ENCODE results near the gene ATL3. TPM values are rescaled to one million over a fixed set of nuclear protein-coding genes. Genes with fewer than 3 reads are reported as not detected.

ATL3 gene
- total RNA-seq, 2 experiments from 2014 or later = 23.2 to 37.9 TPM

GRCh38 chr11:63699896-63700295 is 28.7 kb upstream of the ATL3 start:
- ChIA-PET POLR2A (interaction anchor here (0.6 to 1.6 kb wide), 5 partner anchors 9 to 73 kb away, joined by 3 to 4 read pairs (median 3); no protein-coding TSS in a partner anchor), CTCF (ENCODE audit: unreplicated experiment) (no interaction called here)
- H3K4me1 ChIP-seq (ENCODE audit: insufficient read depth, low read length, poor library complexity, severe bottlenecking) = peaks cover 36% of the 10 kb centered on the region
- peaks cover 45% of the 10 kb centered on the region for H3K79me2 ChIP-seq (ENCODE audit: insufficient read depth, low read depth, low read length)
- no peaks in the 10 kb centered on the region for H3K9me2 ChIP-seq (ENCODE audit: insufficient read depth, low read length)
- H2AFZ ChIP-seq (ENCODE audit: low read length) = no peak overlapping the region
- BruUV-seq (replicated peaks) = no TSS peak
- no peak for TF ChIP-seq CTCF (conservative IDR thresholded peaks at IDR 0.05; ENCODE audit: low read length)
- TF ChIP-seq EZH2phosphoT487 (IDR thresholded peaks at IDR 0.05; ENCODE audit: borderline replicate concordance, low read depth, low read length) = no peak
- no peaks in the 10 kb centered on the region for H3K9me3 ChIP-seq (ENCODE audit: low read length)
- intact Hi-C loops (cut with micrococcal nuclease; ENCODE audit: unreplicated experiment) = no loop called here
- H3K27ac ChIP-seq (ENCODE audit: low read depth, low read length, poor library complexity, severe bottlenecking) = no peak overlapping the region
- 0 out of 2 replicates have a peak overlapping the region, but pooled peaks have one; percentile 2 for H3K4me2 ChIP-seq (ENCODE audit: low read length)
- no peak for DNase-seq (ENCODE audit: low spot score)
- H4K20me1 ChIP-seq (ENCODE audit: insufficient read depth, low read length) = 0 out of 2 replicates have a peak, but pooled peaks cover 3% of the 10 kb centered on the region
- peaks cover 10% of the 10 kb centered on the region for H3K36me3 ChIP-seq (ENCODE audit: insufficient read depth, low read length)
- no peak overlapping the region for H3K4me3 ChIP-seq (ENCODE audit: low read depth, low read length, poor library complexity, severe bottlenecking)

GRCh38 chr11:63698976-63699733 is 28.0 kb upstream of the ATL3 start:
- DNase-seq (ENCODE audit: low spot score) = no peak
- Histone ChIP-seq H3K36me3 (ENCODE audit: insufficient read depth, low read length) (peaks cover 10% of the 10 kb centered on the region), H3K4me1 (ENCODE audit: insufficient read depth, low read length, poor library complexity, severe bottlenecking) (peaks cover 28% of the 10 kb centered on the region), H3K4me2 (ENCODE audit: low read length) (peak overlapping the region; percentile 49), H3K27ac (ENCODE audit: low read depth, low read length, poor library complexity, severe bottlenecking) (no peak overlapping the region), H3K9me3 (ENCODE audit: low read length) (no peaks in the 10 kb centered on the region), H4K20me1 (ENCODE audit: insufficient read depth, low read length) (no peaks in the 10 kb centered on the region), H3K4me3 (ENCODE audit: low read depth, low read length, poor library complexity, severe bottlenecking) (no peak overlapping the region), H3K9me2 (ENCODE audit: insufficient read depth, low read length) (no peaks in the 10 kb centered on the region), H2AFZ (ENCODE audit: low read length) (no peak overlapping the region), H3K79me2 (ENCODE audit: insufficient read depth, low read depth, low read length) (peaks cover 40% of the 10 kb centered on the region)
- intact Hi-C loops (cut with micrococcal nuclease; ENCODE audit: unreplicated experiment) = no loop called here
- ChIA-PET POLR2A (interaction anchor here (0.8 to 1.6 kb wide), 4 partner anchors 9 to 72 kb away, joined by 3 to 4 read pairs (median 3); no protein-coding TSS in a partner anchor), CTCF (ENCODE audit: unreplicated experiment) (no interaction called here)
- no TSS peak for BruUV-seq (replicated peaks)
- TF ChIP-seq EZH2phosphoT487 (IDR thresholded peaks at IDR 0.05; ENCODE audit: borderline replicate concordance, low read depth, low read length) = no peak
- no peak for TF ChIP-seq CTCF (conservative IDR thresholded peaks at IDR 0.05; ENCODE audit: low read length)

GRCh38 chr11:63694596-63694995 is 23.4 kb upstream of the ATL3 start:
- DNase-seq (ENCODE audit: low spot score) = no peak
- ChIA-PET POLR2A (interaction anchor here (0.7 to 1.0 kb wide), 2 partner anchors 13 to 24 kb away, joined by 3 read pairs; no protein-coding TSS in a partner anchor), CTCF (ENCODE audit: unreplicated experiment) (no interaction called here)
- peaks cover 5% of the 10 kb centered on the region for H4K20me1 ChIP-seq (ENCODE audit: insufficient read depth, low read length)
- H3K79me2 ChIP-seq (ENCODE audit: insufficient read depth, low read depth, low read length) = peaks cover 27% of the 10 kb centered on the region; the same call in 1 of the 2 replicates
- TF ChIP-seq EZH2phosphoT487 (IDR thresholded peaks at IDR 0.05; ENCODE audit: borderline replicate concordance, low read depth, low read length) (no peak), CTCF (conservative IDR thresholded peaks at IDR 0.05; ENCODE audit: low read length) (no peak)
- H2AFZ ChIP-seq (ENCODE audit: low read length) = no peak overlapping the region
- H3K4me1 ChIP-seq (ENCODE audit: insufficient read depth, low read length, poor library complexity, severe bottlenecking) = peaks cover 18% of the 10 kb centered on the region
- no peaks in the 10 kb centered on the region for H3K9me2 ChIP-seq (ENCODE audit: insufficient read depth, low read length)
- H3K9me3 ChIP-seq (ENCODE audit: low read length) = no peaks in the 10 kb centered on the region
- H3K27ac ChIP-seq (ENCODE audit: low read depth, low read length, poor library complexity, severe bottlenecking) = no peak overlapping the region
- no peak overlapping the region for H3K4me3 ChIP-seq (ENCODE audit: low read depth, low read length, poor library complexity, severe bottlenecking)
- no peaks in the 10 kb centered on the region for H3K36me3 ChIP-seq (ENCODE audit: insufficient read depth, low read length)
- intact Hi-C loops (cut with micrococcal nuclease; ENCODE audit: unreplicated experiment) = no loop called here
- no peak overlapping the region for H3K4me2 ChIP-seq (ENCODE audit: low read length)
- BruUV-seq (replicated peaks) = no TSS peak
